ENCODE data around the gene NKG7.

The NKG7 gene

GRCh38 chr19:51333836-51334460, 38.5 kb downstream of the NKG7 start:
- no peak for DNase-seq (ENCODE audit: low read depth)
- H3K4me3 ChIP-seq (ENCODE audit: low read length) = no peak overlapping the region
- no peak for TF ChIP-seq CTCF (IDR thresholded peaks at IDR 0.05; ENCODE audit: insufficient read depth, low read depth, low read length, missing control alignments)

GRCh38 chr19:51331716-51332115, 40.7 kb downstream of the NKG7 start:
- no peak for DNase-seq (ENCODE audit: low read depth)
- no peak for TF ChIP-seq CTCF (IDR thresholded peaks at IDR 0.05; ENCODE audit: insufficient read depth, low read depth, low read length, missing control alignments)
- H3K4me3 ChIP-seq (ENCODE audit: low read length) = no peak overlapping the region

GRCh38 chr19:51331193-51331592, 41.3 kb downstream of the NKG7 start:
- H3K4me3 ChIP-seq (ENCODE audit: low read length) = no peak overlapping the region
- TF ChIP-seq CTCF (IDR thresholded peaks at IDR 0.05; ENCODE audit: insufficient read depth, low read depth, low read length, missing control alignments) = no peak
- no peak for DNase-seq (ENCODE audit: low read depth)

- no peak for DNase-seq (ENCODE audit: low read depth)
- H3K4me3 ChIP-seq (ENCODE audit: low read length) = no peak overlapping the region
- TF ChIP-seq CTCF (IDR thresholded peaks at IDR 0.05; ENCODE audit: insufficient read depth, low read depth, low read length, missing control alignments) = no peak
Measured at GRCh38 chr19:51330366-51330765, 42.1 kb downstream of the NKG7 start.

GRCh38 chr19:51329411-51329810, 43.0 kb downstream of the NKG7 start:
- H3K4me3 ChIP-seq (ENCODE audit: low read length) = no peak overlapping the region
- TF ChIP-seq CTCF (IDR thresholded peaks at IDR 0.05; ENCODE audit: insufficient read depth, low read depth, low read length, missing control alignments) = no peak
- no peak for DNase-seq (ENCODE audit: low read depth)

- peak overlapping the region; percentile 11 for H3K4me3 ChIP-seq (ENCODE audit: low read length)
- peak; percentile 44 for DNase-seq (ENCODE audit: low read depth)
Measured at GRCh38 chr19:51327066-51328001, 45.1 kb downstream of the NKG7 start.

More at GRCh38 chr19:51327066-51328001, 45.1 kb downstream of the NKG7 start:
- TF ChIP-seq CTCF (IDR thresholded peaks at IDR 0.05; ENCODE audit: insufficient read depth, low read depth, low read length, missing control alignments) = no peak
